H9 (cell line): ENCODE measurements around the gene PNMA6E. TPM values are rescaled to one million over a fixed set of nuclear protein-coding genes. Genes with fewer than 3 reads are reported as not detected.

Experiments used
- DNase-seq: peaks from one replicate; pipeline ENCODE4 v3.0.0-alpha.2; 2017
- H2AFZ ChIP-seq: one replicate; pipeline ENCODE4 v1.6.1; 2013; ENCODE audit warnings: mild to moderate bottlenecking, low read length, control low read depth, moderate library complexity
- H2AK5ac ChIP-seq: 2 replicates; pipeline ENCODE4 v1.6.1; 2013; ENCODE audit warnings: low read length, control low read depth, mixed read lengths; ENCODE audit not compliant: insufficient read length
- H2BK120ac ChIP-seq: one replicate; pipeline ENCODE4 v1.6.1; 2013; ENCODE audit warnings: low read depth, mild to moderate bottlenecking, low read length, control low read depth, inconsistent platforms; ENCODE audit not compliant: poor library complexity, severe bottlenecking
- H2BK12ac ChIP-seq: 2 replicates; pipeline ENCODE4 v1.6.1; 2013; ENCODE audit warnings: low read length, control low read depth, mixed read lengths, low read depth; ENCODE audit not compliant: insufficient read length
- H2BK15ac ChIP-seq: 2 replicates; pipeline ENCODE4 v1.6.1; 2013; ENCODE audit warnings: low read depth, low read length, control low read depth
- H2BK20ac ChIP-seq: one replicate; pipeline ENCODE4 v1.6.1; 2013; ENCODE audit warnings: low read depth, mild to moderate bottlenecking, low read length, control low read depth, inconsistent platforms; ENCODE audit not compliant: poor library complexity, severe bottlenecking
- H2BK5ac ChIP-seq: 2 replicates; pipeline ENCODE4 v1.6.1; 2013; ENCODE audit warnings: low read length, control low read depth, mixed read lengths; ENCODE audit not compliant: insufficient read length
- H3K14ac ChIP-seq: 2 replicates; pipeline ENCODE4 v1.6.1; 2013; ENCODE audit warnings: low read length, control low read depth; ENCODE audit not compliant: insufficient read depth
- H3K18ac ChIP-seq: 2 replicates; pipeline ENCODE4 v1.6.1; 2013; ENCODE audit warnings: low read depth, mild to moderate bottlenecking, mixed read lengths, low read length, control low read depth; ENCODE audit not compliant: insufficient read length
- H3K23ac ChIP-seq: 2 replicates; pipeline ENCODE4 v1.6.1; 2013; ENCODE audit warnings: low read length, control low read depth, mixed read lengths, low read depth; ENCODE audit not compliant: insufficient read length
- H3K23me2 ChIP-seq: 2 replicates; pipeline ENCODE4 v1.6.1; 2013; ENCODE audit warnings: low read depth, mild to moderate bottlenecking, mixed read lengths, low read length, control low read depth; ENCODE audit not compliant: insufficient read length, poor library complexity, severe bottlenecking
- H3K27ac ChIP-seq: 2 replicates; pipeline ENCODE4 v1.5.1; 2013; ENCODE audit warnings: low read length, control low read depth, mixed read lengths, low read depth; ENCODE audit not compliant: insufficient read length
- H3K27me3 ChIP-seq: 2 replicates; pipeline ENCODE4 v1.6.1; 2013; ENCODE audit warnings: low read length, control low read depth, inconsistent platforms; ENCODE audit not compliant: insufficient read depth
- H3K4ac ChIP-seq: 2 replicates; pipeline ENCODE4 v1.6.1; 2013; ENCODE audit warnings: low read depth, mild to moderate bottlenecking, control low read depth, inconsistent platforms, low read length, moderate library complexity
- H3K4me1 ChIP-seq: 2 replicates; pipeline ENCODE4 v1.6.1; 2013; ENCODE audit warnings: low read length, control low read depth, inconsistent platforms; ENCODE audit not compliant: insufficient read depth
- H3K4me2 ChIP-seq: 2 replicates; pipeline ENCODE4 v1.6.1; 2013; ENCODE audit warnings: low read length, control low read depth, mixed read lengths; ENCODE audit not compliant: insufficient read length, insufficient read depth
- H3K56ac ChIP-seq: 2 replicates; pipeline ENCODE4 v1.6.1; 2013; ENCODE audit warnings: low read depth, mild to moderate bottlenecking, mixed read lengths, low read length, control low read depth; ENCODE audit not compliant: insufficient read length
- H3K79me1 ChIP-seq: 2 replicates; pipeline ENCODE4 v1.6.1; 2013; ENCODE audit warnings: low read depth, mild to moderate bottlenecking, moderate library complexity, low read length, control low read depth, inconsistent platforms; ENCODE audit not compliant: insufficient read depth, poor library complexity, severe bottlenecking
- H3K79me2 ChIP-seq: 2 replicates; pipeline ENCODE4 v1.6.1; 2013; ENCODE audit warnings: low read length, control low read depth, inconsistent platforms; ENCODE audit not compliant: insufficient read depth
- H3K9ac ChIP-seq: 2 replicates; pipeline ENCODE4 v1.6.1; 2013; ENCODE audit warnings: low read length, control low read depth, mixed read lengths; ENCODE audit not compliant: insufficient read length; ENCODE audit errors: extremely low read depth
- H3K9me3 ChIP-seq: one replicate; pipeline ENCODE4 v1.6.1; 2013; ENCODE audit warnings: low read depth, low read length, inconsistent platforms; ENCODE audit not compliant: control insufficient read depth
- H3T11ph ChIP-seq: one replicate; pipeline ENCODE4 v1.6.1; 2013; ENCODE audit warnings: mild to moderate bottlenecking, low read length, control low read depth, inconsistent platforms
- H4K20me1 ChIP-seq: one replicate; pipeline ENCODE4 v1.6.1; 2013; ENCODE audit not compliant: control insufficient read depth, insufficient read length, insufficient read depth
- H4K5ac ChIP-seq: 2 replicates; pipeline ENCODE4 v1.6.1; 2013; ENCODE audit warnings: low read depth, mild to moderate bottlenecking, mixed read lengths, low read length, control low read depth; ENCODE audit not compliant: insufficient read length
- H4K8ac ChIP-seq: replicated peaks from 2 replicates; pipeline ENCODE4 v1.6.1; 2013; ENCODE audit warnings: low read length, control low read depth, mixed read lengths, low read depth; ENCODE audit not compliant: insufficient read length
- H4K91ac ChIP-seq: 2 replicates; pipeline ENCODE4 v1.6.1; 2013; ENCODE audit warnings: low read depth, mild to moderate bottlenecking, moderate library complexity, mixed read lengths, low read length, control low read depth; ENCODE audit not compliant: insufficient read length
- H3K27ac Mint-ChIP-seq, 3 experiments: 2 replicates in 2 of 3; 3 replicates in 1 of 3; pipeline ENCODE4 v1.8.0; 2020 to 2021; ENCODE audit warnings: mixed read lengths in 3 of 3, mild to moderate bottlenecking in 1 of 3, moderate library complexity in 1 of 3
- H3K27me3 Mint-ChIP-seq: 2 replicates; pipeline ENCODE4 v1.8.0; 2021; ENCODE audit warnings: low read depth, mild to moderate bottlenecking, moderate library complexity, mixed read lengths
- H3K36me3 Mint-ChIP-seq, 3 experiments: 2 replicates in 2 of 3; 3 replicates in 1 of 3; pipeline ENCODE4 v1.8.0; 2020 to 2021; ENCODE audit warnings: low read depth in 3 of 3, mixed read lengths in 3 of 3; ENCODE audit not compliant: insufficient read depth in 1 of 3
- H3K4me1 Mint-ChIP-seq, 2 experiments: 2 replicates each; pipeline ENCODE4 v1.8.0; 2020; ENCODE audit warnings: mixed read lengths in 2 of 2
- H3K4me3 Mint-ChIP-seq, 2 experiments: 2 replicates in 1 of 2; 3 replicates in 1 of 2; pipeline ENCODE4 v1.8.0; 2020 to 2021; ENCODE audit warnings: mild to moderate bottlenecking in 2 of 2, mixed read lengths in 2 of 2, moderate library complexity in 1 of 2
- H3K9me3 Mint-ChIP-seq, 2 experiments: 2 replicates in 1 of 2; 3 replicates in 1 of 2; pipeline ENCODE4 v1.8.0; 2020; ENCODE audit warnings: mild to moderate bottlenecking in 2 of 2, mixed read lengths in 2 of 2, moderate library complexity in 1 of 2
- CTCF ChIP-seq: fragments of 200-600 bp; sonication (generic); conservative IDR thresholded peaks from 3 replicates; pipeline ENCODE4 v1.8.0; 2021; ENCODE audit warnings: antibody characterized with exemption, mild to moderate bottlenecking
- WGBS: extraction: QIAGEN DNeasy Blood & Tissue Kit; methylation state at CpG from one replicate; pipeline ENCODE4 v1.1.7; 2013; ENCODE audit warnings: missing lambda C conversion rate, low lambda C conversion rate, mixed read lengths; ENCODE audit not compliant: insufficient read length; ENCODE audit errors: extremely low coverage; 5-methylcytosine and 5-hydroxymethylcytosine counted together
- total RNA-seq: library from RNA; stranded (reverse); gene quantifications from 2 replicates; pipeline ENCODE4 v1.2.1, GENCODE V29; 2021

The PNMA6E gene
- total RNA-seq, 1 experiment from 2014 or later: not detected

- H3K4me1 ChIP-seq: no peaks in the 10 kb centered on the region
- no peak overlapping the region for H3K27ac ChIP-seq
- H3K4me3 Mint-ChIP-seq: no peak overlapping the region; a peak in 1 of 5 replicates
- H3K27ac Mint-ChIP-seq: no peak overlapping the region
- H3K36me3 Mint-ChIP-seq: peaks cover 19 to 55% (median 33%) of the 10 kb centered on the region in 3 experiments
- no peak overlapping the region for H3K23ac ChIP-seq
- H4K8ac ChIP-seq: no peak overlapping the region
- H3K4me2 ChIP-seq: no peak overlapping the region
- no peak overlapping the region for H2BK5ac ChIP-seq
- H4K5ac ChIP-seq: no peak overlapping the region
- DNase-seq: peak; percentile 49
- no peak overlapping the region for H2AK5ac ChIP-seq
- H3K27me3 Mint-ChIP-seq: peaks cover 3% of the 10 kb centered on the region; the same call in 1 of the 2 replicates
- H3K79me2 ChIP-seq: no peaks in the 10 kb centered on the region
- no peak overlapping the region for H2BK12ac ChIP-seq
- H3K18ac ChIP-seq: no peak overlapping the region
- no peak overlapping the region for H3K56ac ChIP-seq
- H3K9me3 Mint-ChIP-seq: peaks cover 80 to 91% of the 10 kb centered on the region in 2 experiments
- no peak overlapping the region for H3T11ph ChIP-seq
- H2BK20ac ChIP-seq: no peak overlapping the region
- WGBS: no CpG with 5 or more reads among the region's 12 CpGs
- H3K79me1 ChIP-seq: no peaks in the 10 kb centered on the region
- no peak overlapping the region for H2BK15ac ChIP-seq
- peaks cover 6% of the 10 kb centered on the region in 2 experiments; a peak in 2 of 4 replicates for H3K4me1 Mint-ChIP-seq
- H3K9me3 ChIP-seq: peaks cover 66% of the 10 kb centered on the region
- no peak overlapping the region for H2AFZ ChIP-seq
- no peak overlapping the region for H3K4ac ChIP-seq
- no peaks in the 10 kb centered on the region for H3K23me2 ChIP-seq
- peak; percentile 36; the same call in 2 of the 3 replicates for TF ChIP-seq CTCF
- H3K27me3 ChIP-seq: no peaks in the 10 kb centered on the region
- H3K14ac ChIP-seq: no peak overlapping the region
- H4K20me1 ChIP-seq: no peaks in the 10 kb centered on the region
- H2BK120ac ChIP-seq: no peak overlapping the region
- H3K9ac ChIP-seq: no peak overlapping the region
- no peak overlapping the region for H4K91ac ChIP-seq
These were observed 47.7 kb downstream of the PNMA6E start for GRCh38 chrX:153353416-153353815.
